ENCODE measurements around the gene USP54. TPM values are rescaled to one million over a fixed set of nuclear protein-coding genes. Genes with fewer than 3 reads are reported as not detected.

USP54 gene
- total and polyA plus RNA-seq, 2 experiments from 2014 or later: 15.1 to 27.4 TPM

GRCh38 chr10:73506074-73506473 lies 85.1 kb downstream of the USP54 start:
- Histone ChIP-seq H3K27ac (ENCODE audit: low read depth) (peak overlapping the region; percentile 78), H3K27me3 (ENCODE audit: insufficient read depth) (no peaks in the 10 kb centered on the region), H3K4me1 (ENCODE audit: insufficient read depth) (peaks cover 21% of the 10 kb centered on the region), H3K36me3 (ENCODE audit: insufficient read depth) (0 out of 2 replicates have a peak, but pooled peaks cover 3% of the 10 kb centered on the region), H2AFZ (no peak overlapping the region), H3F3A (replicated peaks; ENCODE audit: low read depth) (no peaks in the 10 kb centered on the region), H3K9me2 (ENCODE audit: insufficient read depth) (no peaks in the 10 kb centered on the region), H3K79me2 (replicated peaks; ENCODE audit: insufficient read depth) (no peaks in the 10 kb centered on the region), H3K4me3 (peak overlapping the region; percentile 8; the same call in 1 of the 2 replicates), H4K20me1 (replicated peaks; ENCODE audit: insufficient read depth) (no peaks in the 10 kb centered on the region), H3K4me2 (peak overlapping the region; percentile 41)
- peak overlapping the region; percentile 55 for H3K4me3 Mint-ChIP-seq
- peak; percentile 60 for DNase-seq (ENCODE audit: low spot score)
- peaks cover 17% of the 10 kb centered on the region for H3K36me3 Mint-ChIP-seq (ENCODE audit: low read depth)
- H3K9me3 Mint-ChIP-seq: no peaks in the 10 kb centered on the region
- peaks cover 21% of the 10 kb centered on the region for H3K4me1 Mint-ChIP-seq
- TF ChIP-seq ETS1 (IDR thresholded peaks at IDR 0.05) (no peak), POLR2AphosphoS5 (IDR thresholded peaks at IDR 0.05; ENCODE audit: low read depth) (no peak), CREB1 (CRISPR knock-in tag; IDR thresholded peaks at IDR 0.05; ENCODE audit: low read depth) (no peak)
- H3K27ac Mint-ChIP-seq: peak overlapping the region; percentile 95
- peak; percentile 86 for ATAC-seq
- H3K27me3 Mint-ChIP-seq (ENCODE audit: insufficient read depth, low read depth, poor library complexity): peaks cover 5% of the 10 kb centered on the region

- Histone ChIP-seq H3K4me2 (no peak overlapping the region), H2AFZ (no peak overlapping the region), H3K27me3 (ENCODE audit: insufficient read depth) (no peaks in the 10 kb centered on the region), H3F3A (replicated peaks; ENCODE audit: low read depth) (no peaks in the 10 kb centered on the region), H3K27ac (ENCODE audit: low read depth) (no peak overlapping the region), H3K4me1 (ENCODE audit: insufficient read depth) (peaks cover 21% of the 10 kb centered on the region), H4K20me1 (replicated peaks; ENCODE audit: insufficient read depth) (no peaks in the 10 kb centered on the region), H3K4me3 (no peak overlapping the region), H3K36me3 (ENCODE audit: insufficient read depth) (peaks cover 3% of the 10 kb centered on the region; the same call in 1 of the 2 replicates), H3K9me2 (ENCODE audit: insufficient read depth) (no peaks in the 10 kb centered on the region), H3K79me2 (replicated peaks; ENCODE audit: insufficient read depth) (no peaks in the 10 kb centered on the region)
- Mint-ChIP-seq H3K27ac (no peak overlapping the region), H3K4me1 (peaks cover 21% of the 10 kb centered on the region), H3K4me3 (no peak overlapping the region), H3K36me3 (ENCODE audit: low read depth) (peaks cover 28% of the 10 kb centered on the region), H3K27me3 (ENCODE audit: insufficient read depth, low read depth, poor library complexity) (peaks cover 4% of the 10 kb centered on the region), H3K9me3 (no peaks in the 10 kb centered on the region)
- DNase-seq (ENCODE audit: low spot score) (no peak), ATAC-seq (no peak)
- no peak for TF ChIP-seq EZH2 (IDR thresholded peaks at IDR 0.05; ENCODE audit: low read depth, unreplicated experiment)
- no peak for TF ChIP-seq ZNF462 (CRISPR knock-in tag; IDR thresholded peaks at IDR 0.05)
- no peak for TF ChIP-seq CTCF (conservative IDR thresholded peaks at IDR 0.05; ENCODE audit: low read depth in 2 of 2)
- TF ChIP-seq EZH2phosphoT487 (IDR thresholded peaks at IDR 0.05; ENCODE audit: unreplicated experiment): no peak
- TF ChIP-seq STAT1 (IDR thresholded peaks at IDR 0.05; ENCODE audit: unreplicated experiment): no peak
- no peak for TF ChIP-seq REST (IDR thresholded peaks at IDR 0.05; ENCODE audit: unreplicated experiment)
- TF ChIP-seq CREB1 (CRISPR knock-in tag; IDR thresholded peaks at IDR 0.05; ENCODE audit: low read depth): no peak
Measured at GRCh38 chr10:73503037-73503436, 88.1 kb downstream of the USP54 start.

Measured in GM23338 (cell line).